ENCODE data around the gene SEMG1.

GRCh38 chr20:45230631-45231030 lies 23.8 kb downstream of the SEMG1 start:
- TF ChIP-seq, protein P1, sequence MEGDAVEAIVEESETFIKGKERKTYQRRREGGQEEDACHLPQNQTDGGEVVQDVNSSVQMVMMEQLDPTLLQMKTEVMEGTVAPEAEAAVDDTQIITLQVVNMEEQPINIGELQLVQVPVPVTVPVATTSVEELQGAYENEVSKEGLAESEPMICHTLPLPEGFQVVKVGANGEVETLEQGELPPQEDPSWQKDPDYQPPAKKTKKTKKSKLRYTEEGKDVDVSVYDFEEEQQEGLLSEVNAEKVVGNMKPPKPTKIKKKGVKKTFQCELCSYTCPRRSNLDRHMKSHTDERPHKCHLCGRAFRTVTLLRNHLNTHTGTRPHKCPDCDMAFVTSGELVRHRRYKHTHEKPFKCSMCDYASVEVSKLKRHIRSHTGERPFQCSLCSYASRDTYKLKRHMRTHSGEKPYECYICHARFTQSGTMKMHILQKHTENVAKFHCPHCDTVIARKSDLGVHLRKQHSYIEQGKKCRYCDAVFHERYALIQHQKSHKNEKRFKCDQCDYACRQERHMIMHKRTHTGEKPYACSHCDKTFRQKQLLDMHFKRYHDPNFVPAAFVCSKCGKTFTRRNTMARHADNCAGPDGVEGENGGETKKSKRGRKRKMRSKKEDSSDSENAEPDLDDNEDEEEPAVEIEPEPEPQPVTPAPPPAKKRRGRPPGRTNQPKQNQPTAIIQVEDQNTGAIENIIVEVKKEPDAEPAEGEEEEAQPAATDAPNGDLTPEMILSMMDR (IDR thresholded peaks at IDR 0.05) = no peak
- TF ChIP-seq EZH2phosphoT487 (IDR thresholded peaks at IDR 0.05) (no peak), EZH2 (IDR thresholded peaks at IDR 0.05) (no peak)

Measured in neural progenitor cell (in vitro differentiated cells).